GM23248 (cell line): Measurements from ENCODE around the gene RAB13.

Experiments used
- EZH2 ChIP-seq: fragments of 200-600 bp; sonication (generic); IDR thresholded peaks from 2 replicates; pipeline ENCODE4 v1.6.1; 2018; ENCODE audit warnings: antibody characterized with exemption, mild to moderate bottlenecking; ENCODE audit not compliant: insufficient read depth, poor library complexity, severe bottlenecking
- EZH2phosphoT487 ChIP-seq: fragments of 200-600 bp; sonication (generic); IDR thresholded peaks from 2 replicates; pipeline ENCODE4 v1.6.1; 2018; ENCODE audit warnings: antibody characterized with exemption, moderate library complexity, mild to moderate bottlenecking, low read depth; ENCODE audit not compliant: insufficient read depth

DNA sequence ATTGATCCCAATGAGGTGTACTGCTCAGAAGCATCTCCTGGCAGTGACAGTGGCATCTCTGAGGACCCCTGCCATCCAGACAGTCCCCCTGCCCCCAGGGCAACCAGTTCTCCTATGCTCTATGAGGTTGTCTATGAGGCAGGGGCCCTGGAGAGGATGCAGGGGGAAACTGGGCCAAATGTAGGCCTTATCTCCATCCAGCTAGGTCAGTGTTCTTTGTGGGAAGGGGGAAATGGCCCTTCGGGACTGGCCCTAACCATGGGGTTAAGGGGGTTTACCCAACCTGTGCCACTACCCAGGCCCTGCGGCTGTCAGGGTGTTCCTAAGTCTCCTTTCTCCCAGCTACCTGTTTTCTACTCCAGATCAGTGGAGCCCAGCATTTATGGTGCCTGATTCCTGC is 17.2 kb downstream of the RAB13 start:
- TF ChIP-seq EZH2 (no peak), EZH2phosphoT487 (no peak)
